Common myeloid progenitor, CD34-positive (primary cell): ENCODE measurements around the gene ZDHHC20. TPM values are rescaled to one million over a fixed set of nuclear protein-coding genes. Genes with fewer than 3 reads are reported as not detected.

Experiments used
- CTCF ChIA-PET: fragments of 350-600 bp; sonication (Branson Sonifier 250); formaldehyde crosslinking; loops from one replicate; lab custom pipeline; 2021; ENCODE audit warnings: antibody characterized with exemption; lab: Charles Lee
- POLR2A ChIA-PET: fragments of 350-600 bp; sonication (Branson Sonifier 250); formaldehyde crosslinking; loops from one replicate; lab custom pipeline; 2021; ENCODE audit warnings: antibody characterized with exemption; lab: Charles Lee
- DNase-seq, 3 donors: peaks; one replicate each; pipeline versions ENCODE4 v3.0.0 to v3.0.0-alpha.2; 2013
- H3K27ac ChIP-seq, 2 experiments: 1 replicate in 1 of 2; 2 replicates in 1 of 2; pipeline ENCODE4 v1.7.0; 2013; ENCODE audit warnings: inconsistent platforms in 2 of 2, low read length in 2 of 2, mild to moderate bottlenecking in 2 of 2, low read depth in 1 of 2, moderate library complexity in 1 of 2; ENCODE audit not compliant: severe bottlenecking in 2 of 2, insufficient read depth in 1 of 2, poor library complexity in 1 of 2
- H3K27me3 ChIP-seq, 5 experiments: replicated peaks in 2 of 5; 1 replicate in 3 of 5; 2 replicates in 2 of 5; pipeline versions ENCODE4 v1.6.1 to v1.7.0; 2013; ENCODE audit warnings: low read length in 4 of 5, mild to moderate bottlenecking in 2 of 5, moderate library complexity in 2 of 5, inconsistent platforms in 1 of 5; ENCODE audit not compliant: insufficient read depth in 5 of 5, control insufficient read depth in 4 of 5
- H3K36me3 ChIP-seq, 4 experiments: 1 replicate in 2 of 4; 2 replicates in 2 of 4; pipeline versions ENCODE4 v1.6.1 to v1.7.0; 2013; ENCODE audit warnings: low read length in 3 of 4, control low read depth in 1 of 4, mild to moderate bottlenecking in 1 of 4; ENCODE audit not compliant: control insufficient read depth in 4 of 4, insufficient read depth in 4 of 4
- H3K4me1 ChIP-seq, 4 experiments: 1 replicate in 3 of 4; 2 replicates in 1 of 4; pipeline versions ENCODE4 v1.6.1 to v1.7.1; 2013; ENCODE audit warnings: low read length in 3 of 4, mild to moderate bottlenecking in 3 of 4, control low read depth in 1 of 4, inconsistent platforms in 1 of 4, moderate library complexity in 1 of 4; ENCODE audit not compliant: control insufficient read depth in 4 of 4, insufficient read depth in 4 of 4; ENCODE audit errors: control extremely low read depth in 1 of 4
- H3K4me3 ChIP-seq, 7 experiments: 1 replicate in 4 of 7; 2 replicates in 3 of 7; pipeline versions ENCODE4 v1.5.1 to v1.7.0; 2013; ENCODE audit warnings: mild to moderate bottlenecking in 7 of 7, low read length in 6 of 7, moderate library complexity in 6 of 7, inconsistent platforms in 2 of 7, low read depth in 2 of 7, control low read depth in 1 of 7; ENCODE audit not compliant: insufficient read depth in 4 of 7, control insufficient read depth in 1 of 7; ENCODE audit errors: extremely low read depth in 1 of 7
- H3K9me3 ChIP-seq, 5 experiments: 1 replicate in 4 of 5; 2 replicates in 1 of 5; pipeline versions ENCODE4 v1.6.1 to v1.7.1; 2013; ENCODE audit warnings: low read length in 4 of 5, mild to moderate bottlenecking in 2 of 5, inconsistent platforms in 1 of 5, low read depth in 1 of 5, moderate library complexity in 1 of 5; ENCODE audit not compliant: control insufficient read depth in 4 of 5, insufficient read depth in 2 of 5; ENCODE audit errors: control extremely low read depth in 1 of 5
- WGBS: methylation state at CpG from one replicate; pipeline ENCODE4 v1.1.5; 2013; ENCODE audit not compliant: insufficient coverage; 5-methylcytosine and 5-hydroxymethylcytosine counted together
- polyA plus RNA-seq: library from polyadenylated mRNA; unstranded; fragments of 120-200 nt; gene quantifications from one replicate; pipeline ENCODE4 v1.2.1, GENCODE V29; 2013

The ZDHHC20 gene, protein sequence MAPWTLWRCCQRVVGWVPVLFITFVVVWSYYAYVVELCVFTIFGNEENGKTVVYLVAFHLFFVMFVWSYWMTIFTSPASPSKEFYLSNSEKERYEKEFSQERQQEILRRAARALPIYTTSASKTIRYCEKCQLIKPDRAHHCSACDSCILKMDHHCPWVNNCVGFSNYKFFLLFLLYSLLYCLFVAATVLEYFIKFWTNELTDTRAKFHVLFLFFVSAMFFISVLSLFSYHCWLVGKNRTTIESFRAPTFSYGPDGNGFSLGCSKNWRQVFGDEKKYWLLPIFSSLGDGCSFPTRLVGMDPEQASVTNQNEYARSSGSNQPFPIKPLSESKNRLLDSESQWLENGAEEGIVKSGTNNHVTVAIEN
- 49.6 TPM for polyA plus RNA-seq

GRCh38 chr13:21458813-21459701, at the start of gene ZDHHC20:
Gene ZDHHC20 (minus strand): TSS chr13:21459303. CDS start chr13:21459171, 132 bp downstream.
- Histone ChIP-seq H3K27ac (peak within 1 kb of the TSS; percentile 50 to 83), H3K27me3 (no peaks in the 10 kb centered on the region), H3K4me3 (peak within 1 kb of the TSS; percentile 91 to 99 (median 96)), H3K9me3 (peaks cover 0 to 4% (median 0%) of the 10 kb centered on the region in 5 experiments), H3K36me3 (peaks cover 0 to 2% (median 0%) of the 10 kb centered on the region in 4 experiments), H3K4me1 (peaks cover 5 to 19% (median 9%) of the 10 kb centered on the region in 4 experiments)
- peak; percentile 72 to 83 (median 82) for DNase-seq
- under 1% methylated on average over 78 of the region's 107 CpGs for WGBS
- ChIA-PET CTCF (interaction anchor here (1.0 to 2.2 kb wide), 4 partner anchors 18 to 329 kb away, joined by 3 to 8 read pairs (median 5); no protein-coding TSS in a partner anchor), POLR2A (interaction anchor here (0.9 kb wide), 1 partner anchor 81 kb away, joined by 3 read pairs; no protein-coding TSS in a partner anchor)

- POLR2A ChIA-PET, result no interaction called here
- DNase-seq, result no peak
- no CpG with 5 or more reads among the region's 3 CpGs for WGBS
- H3K36me3 ChIP-seq, result peaks cover 5 to 29% (median 15%) of the 10 kb centered on the region in 4 experiments
- H3K4me1 ChIP-seq, result no peaks in the 10 kb centered on the region
- H3K9me3 ChIP-seq, result no peaks in the 10 kb centered on the region
- H3K27me3 ChIP-seq, result no peaks in the 10 kb centered on the region
- H3K4me3 ChIP-seq, result no peak overlapping the region
- no peak overlapping the region for H3K27ac ChIP-seq
- CTCF ChIA-PET, result interaction anchor here (0.7 kb wide), 1 partner anchor 11 kb away, joined by 3 read pairs; no protein-coding TSS in a partner anchor
Measured at GRCh38 chr13:21504379-21504778, 45.3 kb upstream of the ZDHHC20 start.

DNA sequence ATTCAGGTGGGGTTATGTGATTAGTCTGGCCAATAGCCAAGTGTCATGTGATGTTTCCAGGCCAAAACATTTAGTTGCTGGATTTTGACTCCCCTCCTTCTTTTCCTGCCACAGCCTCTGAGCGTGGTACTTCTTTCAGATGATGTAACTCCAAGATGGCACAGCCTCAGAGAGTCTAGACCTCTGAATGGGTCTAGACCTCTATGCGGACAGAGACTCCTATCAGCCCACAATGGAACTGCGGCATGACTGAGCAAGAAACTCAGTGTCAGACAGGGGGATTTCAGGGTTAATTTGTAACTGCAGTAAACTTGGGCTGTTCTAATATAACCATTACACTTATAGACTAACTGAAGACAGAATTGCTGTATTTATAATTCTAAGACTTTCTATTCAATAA, 42.6 kb upstream of the ZDHHC20 start:
- Histone ChIP-seq H3K36me3 (peaks cover 0 to 24% (median 8%) of the 10 kb centered on the region in 4 experiments), H3K27ac (no peak overlapping the region), H3K4me1 (no peaks in the 10 kb centered on the region), H3K9me3 (no peaks in the 10 kb centered on the region), H3K4me3 (no peak overlapping the region), H3K27me3 (no peaks in the 10 kb centered on the region)
- POLR2A ChIA-PET, result no interaction called here
- peak in 1 of 3 donors; percentile 8 for DNase-seq
- 100% methylated on average over 2 of the region's 3 CpGs for WGBS
- CTCF ChIA-PET, result no interaction called here

GRCh38 chr13:21486322-21486721, 27.2 kb upstream of the ZDHHC20 start:
- ChIA-PET CTCF (interaction anchor here (1.7 kb wide), 1 partner anchor 9 kb away, joined by 4 read pairs; no protein-coding TSS in a partner anchor), POLR2A (no interaction called here)
- DNase-seq, result peak in 2 of 3 donors; percentile 42 to 63
- Histone ChIP-seq H3K27ac (no peak overlapping the region), H3K36me3 (peaks cover 4 to 18% (median 8%) of the 10 kb centered on the region in 4 experiments), H3K9me3 (peaks cover 4 to 38% (median 8%) of the 10 kb centered on the region in 5 experiments), H3K27me3 (peaks cover 0 to under 1% (median 0%) of the 10 kb centered on the region in 5 experiments), H3K4me1 (no peaks in the 10 kb centered on the region), H3K4me3 (no peak overlapping the region)
- WGBS, result no CpG with 5 or more reads among the region's 4 CpGs

DNA sequence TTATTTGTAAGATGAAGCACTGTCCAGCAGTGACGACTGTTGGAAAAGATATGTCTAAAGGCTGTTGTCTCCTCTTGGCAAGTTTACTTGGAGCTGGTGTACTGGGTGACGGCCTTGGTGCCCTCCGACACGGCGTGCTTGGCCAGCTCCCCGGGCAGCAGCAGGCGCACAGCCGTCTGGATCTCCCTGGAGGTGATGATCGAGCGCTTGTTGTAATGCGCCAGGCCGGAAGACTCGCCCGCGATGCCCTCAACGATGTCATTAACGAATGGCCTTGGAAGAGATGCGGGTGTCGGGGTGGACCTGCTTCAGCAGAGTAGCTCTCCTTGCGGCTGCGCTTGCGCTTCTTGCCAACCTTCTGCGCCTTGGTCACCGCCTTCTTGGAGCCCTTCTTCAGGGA, 24.6 kb upstream of the ZDHHC20 start:
- CTCF ChIA-PET, result interaction anchor here (1.8 kb wide), 1 partner anchor 185 kb away, joined by 5 read pairs; no protein-coding TSS in a partner anchor
- Histone ChIP-seq H3K9me3 (peaks cover 4 to 24% (median 6%) of the 10 kb centered on the region in 5 experiments), H3K4me3 (no peak overlapping the region), H3K4me1 (peaks cover 0 to 3% (median 0%) of the 10 kb centered on the region in 4 experiments), H3K27ac (no peak overlapping the region), H3K36me3 (no peaks in the 10 kb centered on the region), H3K27me3 (peaks cover 0 to 8% (median 2%) of the 10 kb centered on the region in 5 experiments)
- WGBS, result 96% methylated on average over 24 of the region's 24 CpGs
- POLR2A ChIA-PET, result no interaction called here
- DNase-seq, result no peak

GRCh38 chr13:21481359-21481758, 22.3 kb upstream of the ZDHHC20 start:
- Histone ChIP-seq H3K4me3 (no peak overlapping the region), H3K27ac (no peak overlapping the region), H3K27me3 (peaks cover 0 to 8% (median 2%) of the 10 kb centered on the region in 5 experiments), H3K4me1 (peaks cover 0 to 9% (median 4%) of the 10 kb centered on the region in 4 experiments), H3K9me3 (peaks cover 0 to 6% (median 1%) of the 10 kb centered on the region in 5 experiments), H3K36me3 (no peaks in the 10 kb centered on the region)
- POLR2A ChIA-PET, result no interaction called here
- 82% methylated on average over 4 of the region's 6 CpGs for WGBS
- DNase-seq, result no peak
- CTCF ChIA-PET, result interaction anchor here (1.0 to 8.6 kb wide), 2 partner anchors 183 to 218 kb away, joined by 3 to 100 read pairs; no protein-coding TSS in a partner anchor
